OCI-M1 (cell line): ENCODE results near the gene NEK8.
"Not testable (repeated sequence)": the region's sequence is repeated elsewhere in the genome, so short reads cannot be mapped to it uniquely, and the experiment has no call there.

Experiments
- DNase-seq: peaks from one replicate; lab custom pipeline; 2025; lab: John Stamatoyannopoulos, UW

NEK8 gene

DNA sequence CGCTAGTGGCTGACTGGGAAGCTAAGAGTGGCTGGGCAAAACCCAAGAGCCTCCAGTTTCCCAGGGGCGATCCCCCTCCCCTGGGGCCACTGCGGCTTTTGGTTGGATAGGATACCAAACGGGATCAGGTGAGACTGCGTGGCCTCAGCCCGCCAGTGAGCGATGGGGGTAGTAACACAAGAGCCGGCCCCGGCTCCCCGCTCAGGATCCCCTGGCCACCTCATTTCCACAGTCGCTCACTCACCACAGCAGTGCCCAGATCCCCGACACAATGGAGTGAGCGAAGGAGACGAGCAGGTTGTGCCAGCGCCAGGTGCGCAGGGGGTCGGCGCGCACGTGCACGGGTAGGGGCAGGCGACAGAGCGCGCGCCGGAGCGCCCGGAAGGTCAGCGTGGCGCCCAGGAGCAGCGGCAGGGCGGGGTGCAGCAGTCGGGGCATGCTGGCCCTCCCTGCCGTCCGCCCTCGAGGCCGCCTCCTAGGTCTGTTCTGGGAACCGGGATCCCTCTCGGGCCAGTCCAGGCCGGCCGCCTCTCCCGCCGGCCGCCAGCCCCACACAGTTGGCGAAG, 2.8 kb upstream of the NEK8 start:
- peak; percentile 90 for DNase-seq

DNA sequence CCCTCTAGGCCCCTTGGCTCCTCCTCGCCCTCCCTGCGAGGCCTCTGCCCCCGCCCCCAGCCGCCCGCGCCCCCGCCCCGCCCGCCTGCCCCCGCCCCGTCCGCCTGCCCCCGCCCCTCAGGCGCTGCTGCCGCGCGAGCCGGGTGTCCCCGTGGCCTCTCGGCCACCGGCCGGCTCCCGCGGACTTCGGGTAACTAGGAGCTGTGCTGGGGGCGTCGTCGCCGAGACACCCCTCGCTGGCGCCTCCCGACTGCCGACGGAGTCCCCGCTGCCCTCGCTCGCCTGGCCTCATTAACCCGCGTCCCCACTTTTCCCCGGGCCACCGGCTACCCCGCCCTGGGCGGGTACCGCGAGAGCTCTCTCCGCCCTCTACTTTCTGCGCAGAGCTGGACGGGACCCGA, 2.4 kb upstream of the NEK8 start, which contains the start of gene TLCD1:
TLCD1 (minus strand) TSS at position 8 of the 401 bp plus-strand sequence. CDS start 136 bp downstream, outside the sequence.
- peak; percentile 90 for DNase-seq

DNA sequence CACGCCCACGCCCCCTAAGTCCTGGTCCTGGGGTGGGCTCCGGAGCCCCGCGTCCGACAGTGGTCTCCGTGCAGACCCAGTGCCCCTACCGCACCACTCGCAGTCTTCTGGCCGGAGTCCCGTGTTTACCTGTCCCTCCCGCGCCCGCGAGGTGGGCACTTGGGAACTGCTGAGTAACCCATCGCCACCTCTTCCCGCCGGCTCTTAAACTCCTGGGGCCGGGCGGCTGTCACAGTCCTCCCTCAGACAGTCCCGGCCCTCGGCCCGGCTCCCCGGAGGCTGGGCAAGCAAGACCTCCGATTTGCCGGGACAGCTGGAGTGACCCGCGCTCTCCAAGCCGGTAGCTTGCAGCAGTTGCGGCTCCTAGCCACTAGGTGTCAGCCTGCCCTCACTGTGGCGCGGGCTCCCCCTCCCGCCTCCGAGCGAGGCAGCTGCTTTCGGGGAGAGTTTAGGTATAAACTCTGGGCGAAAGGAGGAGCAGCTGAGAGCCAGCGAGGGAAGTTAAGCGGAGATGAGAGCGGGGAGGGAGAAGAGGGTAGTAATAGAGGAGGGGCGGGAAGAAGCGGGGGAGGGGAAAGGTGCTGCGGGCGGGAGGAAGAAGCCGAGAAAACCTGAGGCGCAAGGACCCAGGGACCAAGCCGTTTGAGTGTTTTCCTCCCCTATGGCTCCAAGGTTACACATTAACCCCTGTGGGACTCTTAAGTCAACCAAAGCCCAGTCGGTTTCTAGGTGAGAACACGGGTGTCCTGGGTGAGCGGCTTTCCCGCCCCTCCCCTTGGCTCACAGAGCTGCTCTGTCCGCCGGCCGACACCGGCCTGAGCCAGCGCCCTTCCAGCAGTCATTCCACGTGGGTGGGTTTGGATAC, 1.7 kb upstream of the NEK8 start:
- peak; percentile 99 for DNase-seq

DNA sequence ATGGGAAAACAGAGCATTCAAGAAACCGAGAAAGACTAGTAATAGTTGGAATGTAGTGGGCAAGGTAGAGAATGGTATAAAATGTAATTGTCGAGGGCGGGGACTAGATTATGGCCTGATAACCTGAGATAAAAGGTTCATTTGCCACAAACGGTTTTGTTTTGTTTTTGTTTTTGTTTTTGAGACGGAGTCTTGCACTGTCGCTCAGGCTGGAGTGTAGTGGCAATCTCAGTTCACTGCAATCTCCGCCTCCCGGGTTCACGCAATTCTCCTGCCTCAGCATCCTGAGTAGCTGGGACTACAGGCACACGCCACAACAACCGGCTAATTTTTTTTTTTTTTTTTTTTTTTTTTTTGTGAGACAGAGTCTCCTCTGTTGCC, 1.4 kb downstream of the NEK8 start:
- DNase-seq, result no peak

DNA sequence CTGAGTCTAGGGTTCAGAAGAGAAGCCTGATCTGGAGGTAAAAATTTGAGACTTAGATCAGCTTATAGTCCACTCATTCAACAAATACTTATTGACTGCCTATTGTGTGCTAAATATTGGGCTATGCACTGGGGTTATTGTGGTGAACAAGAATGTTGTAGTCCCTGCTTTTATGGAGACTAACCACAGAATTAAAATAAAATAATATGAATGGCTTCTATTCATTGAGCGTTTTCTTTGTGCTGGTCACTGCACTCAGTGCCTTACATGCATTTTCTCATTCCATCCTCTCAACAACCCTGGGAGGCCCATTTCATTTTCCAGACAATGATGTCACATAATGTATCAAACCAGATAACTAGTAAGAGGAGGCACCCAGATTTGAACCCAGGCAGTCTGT, 4.8 kb downstream of the NEK8 start:
- no peak for DNase-seq

DNA sequence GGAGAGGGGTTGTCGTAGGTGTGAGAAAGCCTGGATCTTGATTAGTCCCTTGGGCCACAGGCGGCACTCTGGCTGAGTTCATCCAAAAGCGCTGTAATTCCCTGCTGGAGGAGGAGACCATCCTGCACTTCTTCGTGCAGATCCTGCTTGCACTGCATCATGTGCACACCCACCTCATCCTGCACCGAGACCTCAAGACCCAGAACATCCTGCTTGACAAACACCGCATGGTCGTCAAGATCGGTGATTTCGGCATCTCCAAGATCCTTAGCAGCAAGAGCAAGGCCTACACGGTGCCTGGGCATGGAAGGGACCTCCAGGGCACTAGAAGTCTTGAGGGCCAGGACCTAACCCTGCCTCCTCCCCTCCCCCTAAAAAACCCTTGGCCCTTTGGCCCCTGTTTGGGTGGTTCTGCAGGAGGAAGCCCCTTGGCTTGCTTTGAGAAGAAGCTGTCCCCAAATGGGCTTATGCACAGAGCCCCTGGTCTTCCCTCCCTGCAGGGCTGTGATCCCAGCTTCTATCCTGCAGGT, 6.2 kb downstream of the NEK8 start:
- no peak for DNase-seq

DNA sequence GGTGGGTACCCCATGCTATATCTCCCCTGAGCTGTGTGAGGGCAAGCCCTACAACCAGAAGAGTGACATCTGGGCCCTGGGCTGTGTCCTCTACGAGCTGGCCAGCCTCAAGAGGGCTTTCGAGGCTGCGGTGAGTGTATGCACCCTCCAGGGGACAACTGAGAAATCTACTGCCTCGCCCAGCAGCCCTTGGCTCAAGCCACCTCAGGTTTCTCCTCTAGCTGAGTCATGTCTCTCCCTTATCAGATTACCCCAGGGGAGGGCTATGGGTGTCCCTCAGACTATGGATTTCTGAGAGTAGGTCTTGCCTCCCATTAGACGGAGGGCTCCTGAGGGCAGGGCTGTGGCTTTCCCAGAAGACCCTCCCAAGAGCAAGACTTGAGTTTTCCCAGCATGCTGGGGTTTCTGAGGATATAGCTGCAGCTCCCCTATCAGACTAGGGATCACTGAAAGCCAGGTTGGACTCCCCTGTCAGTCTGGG, 6.7 kb downstream of the NEK8 start:
- DNase-seq, result peak; percentile 92

DNA sequence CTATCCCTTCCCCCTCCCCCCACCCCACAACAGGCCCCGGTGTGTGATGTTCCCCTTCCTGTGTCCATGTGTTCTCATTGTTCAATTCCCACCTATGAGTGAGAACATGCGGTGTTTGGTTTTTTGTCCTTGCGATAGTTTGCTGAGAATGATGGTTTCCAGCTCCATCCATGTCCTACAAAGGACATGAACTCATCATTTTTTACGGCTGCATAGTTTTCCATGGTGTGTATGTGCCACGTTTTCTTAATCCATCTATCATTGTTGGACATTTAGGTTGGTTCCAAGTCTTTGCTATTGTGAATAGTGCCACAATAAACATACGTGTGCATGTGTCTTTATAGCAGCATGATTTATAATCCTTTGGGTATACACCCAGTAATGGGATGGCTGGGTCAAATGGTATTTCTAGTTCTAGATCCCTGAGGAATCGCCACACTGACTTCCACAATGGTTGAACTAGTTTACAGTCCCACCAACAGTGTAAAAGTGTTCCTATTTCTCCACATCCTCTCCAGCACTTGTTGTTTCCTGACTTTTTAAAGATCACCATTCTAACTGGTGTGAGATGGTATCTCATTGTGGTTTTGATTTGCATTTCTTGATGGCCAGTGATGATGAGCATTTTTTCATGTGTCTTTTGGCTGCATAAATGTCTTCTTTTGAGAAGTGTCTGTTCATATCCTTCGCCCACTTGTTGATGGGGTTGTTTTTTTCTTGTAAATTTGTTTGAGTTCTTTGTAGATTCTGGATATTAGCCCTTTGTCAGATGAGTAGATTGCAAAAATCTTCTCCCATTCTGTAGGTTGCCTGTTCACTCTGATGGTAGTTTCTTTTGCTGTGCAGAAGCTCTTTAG, 7.6 kb downstream of the NEK8 start:
- not testable (repeated sequence) for DNase-seq

DNA sequence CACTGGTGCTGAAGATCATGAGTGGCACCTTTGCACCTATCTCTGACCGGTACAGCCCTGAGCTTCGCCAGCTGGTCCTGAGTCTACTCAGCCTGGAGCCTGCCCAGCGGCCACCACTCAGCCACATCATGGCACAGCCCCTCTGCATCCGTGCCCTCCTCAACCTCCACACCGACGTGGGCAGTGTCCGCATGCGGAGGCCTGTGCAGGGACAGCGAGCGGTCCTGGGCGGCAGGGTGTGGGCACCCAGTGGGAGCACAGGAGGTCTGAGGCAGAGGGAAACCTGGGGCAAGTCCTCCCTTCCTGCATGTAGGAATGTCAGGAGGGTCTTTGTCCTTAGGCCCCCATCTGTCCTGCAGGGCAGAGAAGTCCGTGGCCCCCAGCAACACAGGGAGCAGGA, 8.7 kb downstream of the NEK8 start:
- DNase-seq, result no peak

DNA sequence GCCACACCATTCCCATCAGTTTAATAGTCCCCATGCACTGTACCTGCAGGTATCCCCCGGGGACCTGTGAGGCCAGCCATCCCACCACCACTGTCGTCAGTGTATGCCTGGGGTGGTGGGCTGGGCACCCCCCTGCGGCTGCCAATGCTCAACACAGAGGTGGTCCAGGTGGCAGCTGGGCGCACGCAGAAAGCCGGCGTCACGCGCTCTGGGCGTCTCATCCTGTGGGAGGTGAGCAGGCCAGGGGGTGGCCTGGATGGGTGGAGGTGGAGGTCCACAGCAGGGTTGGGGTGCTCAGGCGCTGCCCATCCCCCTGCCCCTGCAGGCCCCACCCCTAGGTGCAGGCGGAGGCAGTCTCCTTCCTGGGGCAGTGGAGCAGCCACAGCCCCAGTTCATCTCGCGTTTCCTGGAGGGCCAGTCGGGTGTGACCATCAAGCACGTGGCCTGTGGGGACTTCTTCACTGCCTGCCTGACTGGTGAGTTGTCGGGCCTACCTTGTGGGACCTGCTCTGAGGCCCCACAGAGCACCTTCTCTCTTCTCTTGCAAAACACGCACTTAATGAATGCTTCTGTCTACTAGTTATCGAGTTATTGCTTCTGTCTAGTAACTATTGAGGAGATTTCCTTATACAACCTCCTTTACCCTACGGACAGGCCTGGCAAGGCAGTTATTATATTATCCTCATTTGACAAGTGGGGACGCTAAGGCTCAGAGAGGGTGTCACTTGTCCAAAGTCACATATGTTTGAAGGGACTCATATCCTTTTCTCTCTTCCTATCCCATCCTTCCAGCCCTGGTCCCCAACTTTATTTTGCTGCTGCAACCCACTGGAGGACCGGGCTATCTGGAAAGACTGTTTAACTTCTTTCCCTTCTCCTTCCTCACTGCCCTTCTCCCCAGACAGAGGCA, 9.4 kb downstream of the NEK8 start:
- no peak for DNase-seq

DNA sequence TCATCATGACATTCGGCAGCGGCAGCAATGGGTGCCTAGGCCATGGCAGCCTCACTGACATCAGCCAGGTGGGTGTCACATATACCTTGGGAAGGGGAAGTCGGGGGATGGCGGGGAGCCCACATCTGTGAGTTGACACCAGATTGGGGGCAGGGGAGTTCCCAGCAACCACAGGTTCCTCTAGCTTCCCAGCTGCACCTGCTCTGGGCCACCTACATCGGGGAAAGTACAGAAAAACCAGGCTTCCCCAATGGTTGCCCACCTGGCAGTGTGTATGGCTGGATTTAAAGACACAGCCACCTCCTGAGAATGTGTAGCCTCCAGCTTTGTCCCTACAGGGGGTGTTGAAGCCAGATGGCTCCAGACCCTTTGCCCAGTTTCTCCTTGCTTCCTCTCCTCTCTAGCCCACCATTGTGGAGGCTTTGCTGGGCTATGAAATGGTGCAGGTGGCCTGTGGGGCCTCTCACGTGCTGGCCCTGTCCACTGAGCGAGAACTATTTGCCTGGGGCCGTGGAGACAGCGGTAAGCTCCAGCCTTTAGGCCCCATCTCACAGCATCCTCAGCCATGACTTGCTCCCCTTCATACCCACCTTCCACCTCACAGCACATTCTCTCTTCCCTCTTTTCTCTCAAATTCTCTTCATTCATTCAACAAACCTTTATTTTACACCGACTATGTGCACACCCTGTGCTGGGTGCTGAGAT, 10.2 kb downstream of the NEK8 start:
- no peak for DNase-seq

DNA sequence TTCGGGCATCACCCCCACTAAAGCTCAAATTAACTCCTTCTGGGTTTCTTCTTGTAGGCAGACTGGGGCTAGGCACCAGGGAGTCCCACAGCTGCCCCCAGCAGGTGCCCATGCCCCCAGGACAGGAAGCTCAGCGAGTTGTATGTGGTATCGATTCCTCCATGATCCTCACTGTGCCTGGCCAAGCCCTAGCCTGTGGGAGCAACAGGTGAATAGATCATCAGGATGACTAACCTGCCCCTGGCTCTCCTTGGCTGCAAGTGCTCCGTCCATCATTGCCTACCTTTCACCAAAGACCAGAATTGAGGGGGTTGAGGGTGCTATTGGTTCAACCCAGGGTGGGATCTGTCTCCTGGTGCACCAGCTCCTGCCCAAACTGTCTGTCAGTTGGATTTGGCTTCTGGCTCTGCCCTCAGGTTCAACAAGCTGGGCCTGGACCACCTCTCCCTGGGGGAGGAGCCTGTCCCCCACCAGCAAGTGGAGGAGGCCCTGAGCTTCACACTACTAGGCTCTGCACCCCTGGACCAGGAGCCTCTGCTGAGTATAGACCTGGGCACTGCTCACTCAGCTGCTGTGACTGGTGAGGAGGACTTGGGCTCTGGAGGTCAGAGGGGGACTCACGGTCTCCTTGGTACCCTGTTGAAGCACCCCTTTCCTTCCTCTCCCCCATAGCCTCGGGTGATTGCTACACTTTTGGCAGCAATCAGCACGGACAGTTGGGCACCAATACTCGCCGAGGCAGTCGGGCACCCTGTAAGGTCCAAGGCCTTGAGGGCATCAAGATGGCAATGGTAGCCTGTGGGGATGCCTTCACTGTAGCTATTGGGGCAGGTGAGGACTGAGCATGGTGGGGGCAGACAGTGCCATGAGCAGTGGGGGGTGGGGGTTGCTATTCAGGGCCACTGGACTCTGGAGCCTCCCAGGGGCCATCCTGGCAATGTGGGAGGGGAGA, 12.1 kb downstream of the NEK8 start:
- DNase-seq, result no peak

DNA sequence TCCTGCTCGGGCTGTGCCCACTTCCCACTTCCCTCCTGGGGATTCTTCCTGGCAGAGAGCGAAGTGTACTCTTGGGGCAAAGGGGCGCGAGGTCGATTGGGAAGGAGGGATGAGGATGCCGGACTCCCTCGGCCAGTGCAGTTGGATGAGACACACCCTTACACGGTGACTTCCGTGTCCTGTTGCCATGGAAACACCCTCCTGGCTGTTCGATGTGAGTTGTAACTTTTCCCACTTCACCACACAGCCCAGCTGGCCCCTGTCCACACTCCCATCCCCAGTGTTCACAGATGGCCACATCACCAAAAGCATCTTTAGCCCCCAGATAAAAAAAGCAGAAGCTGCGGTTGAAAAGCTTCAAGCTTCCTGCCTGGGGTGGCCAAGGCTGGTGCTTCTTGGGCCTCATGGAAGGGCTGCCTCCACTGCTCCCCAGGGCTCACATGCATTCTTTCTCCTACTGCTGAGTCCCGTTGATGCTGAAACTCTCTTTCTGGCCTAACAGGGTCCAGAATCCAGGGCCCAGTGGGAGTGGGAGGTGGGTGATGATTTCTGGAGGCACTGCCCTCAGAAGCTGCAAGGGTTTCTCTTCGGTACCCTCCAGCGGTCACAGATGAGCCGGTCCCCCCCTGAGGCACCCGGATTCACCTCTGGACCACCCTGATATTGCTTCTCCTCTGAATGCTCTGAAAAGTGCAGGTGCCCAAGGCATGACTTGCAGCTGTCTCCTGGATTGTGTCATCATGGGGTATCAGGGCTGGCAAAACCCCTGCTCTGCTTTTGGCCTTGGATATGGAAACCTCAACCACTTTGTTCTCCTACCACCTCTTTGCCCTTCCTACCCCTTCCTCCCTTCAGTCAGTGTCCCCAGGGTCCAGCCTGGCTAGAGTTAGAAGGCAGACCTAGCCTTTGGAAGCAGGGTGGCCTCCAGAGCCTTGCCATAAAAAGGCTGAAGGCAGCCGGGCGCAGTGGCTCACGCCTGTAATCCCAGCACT, 13.1 kb downstream of the NEK8 start:
- peak; percentile 99 for DNase-seq

DNA sequence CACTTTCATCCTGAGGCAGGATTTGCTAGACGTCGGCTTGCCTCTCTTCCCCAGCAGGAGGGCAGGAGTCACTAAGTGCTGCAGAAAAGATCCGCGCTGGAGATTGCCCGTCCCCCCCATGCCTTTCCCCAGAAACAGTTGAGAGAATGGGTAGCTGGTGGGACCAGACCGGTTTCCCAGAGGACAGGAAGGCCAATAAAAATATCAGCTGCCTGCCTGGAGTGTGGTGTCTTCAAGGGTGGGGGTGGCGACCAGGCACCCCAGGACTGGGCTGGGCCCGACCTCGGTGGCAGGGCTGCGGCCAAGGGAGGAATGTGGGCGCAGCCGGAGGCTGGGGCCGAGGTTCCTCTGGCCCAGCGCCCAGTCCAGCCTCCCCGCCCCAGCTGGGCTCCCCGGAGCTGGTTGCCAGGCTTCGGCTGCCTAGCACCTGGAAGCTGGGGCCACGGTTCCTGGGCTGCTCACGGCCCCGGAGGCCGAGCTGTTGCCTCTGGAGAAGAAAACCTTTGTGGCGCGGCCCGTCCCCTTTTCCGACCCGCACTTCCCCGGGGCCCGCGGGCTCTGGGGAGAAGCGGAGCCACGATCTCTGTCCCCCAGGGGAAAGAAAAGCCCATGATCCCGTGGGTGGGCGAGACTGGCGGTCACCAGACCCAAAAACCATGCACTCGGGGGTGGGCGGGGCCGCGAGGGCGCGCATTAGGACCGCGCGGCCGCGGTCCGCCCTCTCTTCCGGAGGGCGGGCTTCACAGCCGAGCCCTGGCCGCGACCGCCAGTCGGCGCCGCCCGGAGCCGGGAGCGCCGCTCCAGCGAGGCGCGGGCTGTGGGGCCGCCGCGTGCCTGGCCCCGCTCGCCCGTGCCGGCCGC, 14.9 kb downstream of the NEK8 start, which contains the start of gene TRAF4:
TRAF4 (plus strand) TSS at position 769 of the 861 bp plus-strand sequence. CDS start 102 bp downstream, outside the sequence.
- DNase-seq, result peak; percentile 96

DNA sequence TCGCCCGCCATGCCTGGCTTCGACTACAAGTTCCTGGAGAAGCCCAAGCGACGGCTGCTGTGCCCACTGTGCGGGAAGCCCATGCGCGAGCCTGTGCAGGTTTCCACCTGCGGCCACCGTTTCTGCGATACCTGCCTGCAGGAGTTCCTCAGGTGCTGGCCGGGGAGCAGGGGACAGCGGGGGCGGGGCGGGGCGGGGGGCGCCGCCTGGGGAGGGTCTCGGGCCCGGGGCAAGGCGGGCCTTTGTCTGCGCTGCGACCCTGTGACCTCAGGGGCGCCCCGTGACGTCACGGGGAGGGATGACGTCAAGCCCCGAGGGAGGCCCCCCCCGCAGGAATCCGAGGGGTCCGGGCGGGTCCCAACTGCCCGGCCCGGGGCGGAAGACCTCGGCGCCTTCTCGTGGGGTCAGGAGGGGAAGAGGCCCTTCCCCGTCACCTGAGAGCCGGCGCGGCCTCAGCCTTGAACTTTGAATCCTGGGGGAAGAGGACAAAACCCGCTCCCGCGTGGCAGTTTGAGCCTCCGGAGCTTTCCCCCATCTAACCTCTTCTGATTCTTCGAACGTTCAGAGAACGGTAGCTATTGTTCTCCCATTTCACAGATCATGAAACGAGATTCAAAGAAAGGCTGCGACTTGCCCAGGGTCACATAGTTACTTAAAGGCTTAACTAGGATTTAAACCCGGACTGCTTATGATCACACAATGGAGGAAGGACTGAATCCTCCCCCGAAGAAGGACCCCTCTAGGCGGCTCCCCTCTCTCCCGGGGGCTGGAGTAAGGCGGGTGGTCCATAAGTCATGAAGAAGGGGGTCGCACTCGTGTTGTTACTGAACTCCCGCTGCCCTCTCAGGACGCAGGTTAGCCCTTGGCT, 15.8 kb downstream of the NEK8 start:
- peak; percentile 84 for DNase-seq
